Lower leg skin (tissue), 4 donors: ENCODE results near the gene HEMGN. TPM values are rescaled to one million over a fixed set of nuclear protein-coding genes. Genes with fewer than 3 reads are reported as not detected.

Source experiments
- DNase-seq, 2 donors: peaks; one replicate each; pipeline ENCODE4 v3.0.0-alpha.2; 2019; ENCODE audit warnings: low spot score in 2 of 2
- H3K4me3 ChIP-seq: fragments of 200-600 bp; sonication (generic); 2 replicates; pipeline ENCODE4 v1.5.1; 2017; ENCODE audit warnings: mild to moderate bottlenecking, low read depth; ENCODE audit not compliant: poor library complexity, severe bottlenecking
- POLR2A ChIP-seq, 2 donors: fragments of 450-650 bp; IDR thresholded peaks; one replicate each; pipeline ENCODE4 v1.6.1; 2016 to 2017; ENCODE audit warnings: antibody characterized with exemption in 2 of 2, mild to moderate bottlenecking in 1 of 2, moderate library complexity in 1 of 2
- WGBS, 2 donors: methylation state at CpG; one replicate each; pipeline ENCODE4 v1.1.5; 2018; 5-methylcytosine and 5-hydroxymethylcytosine counted together
- intact Hi-C: fragments of 100-400 bp; cut with DNase I; formaldehyde crosslinking; loops from one replicate; pipeline ENCODE4 v1.15.0; 2023; ENCODE audit warnings: low total_unique reads
- total RNA-seq, 4 donors: library from RNA; depleted of rRNA; stranded (reverse); fragments of >200 nt; gene quantifications; one replicate each; pipeline ENCODE4 v1.1.0, GENCODE V29; 2016
- TF ChIP-seq, protein P1 (sequence below), 3 donors: fragments of 450-650 bp; IDR thresholded peaks; one replicate each; pipeline ENCODE4 v1.5.1; 2016; ENCODE audit warnings: antibody characterized with exemption in 3 of 3, mild to moderate bottlenecking in 3 of 3, moderate library complexity in 2 of 3

HEMGN gene
- total RNA-seq, 4 donors from 2014 or later: 0.08 TPM; not detected in 3

DNA sequence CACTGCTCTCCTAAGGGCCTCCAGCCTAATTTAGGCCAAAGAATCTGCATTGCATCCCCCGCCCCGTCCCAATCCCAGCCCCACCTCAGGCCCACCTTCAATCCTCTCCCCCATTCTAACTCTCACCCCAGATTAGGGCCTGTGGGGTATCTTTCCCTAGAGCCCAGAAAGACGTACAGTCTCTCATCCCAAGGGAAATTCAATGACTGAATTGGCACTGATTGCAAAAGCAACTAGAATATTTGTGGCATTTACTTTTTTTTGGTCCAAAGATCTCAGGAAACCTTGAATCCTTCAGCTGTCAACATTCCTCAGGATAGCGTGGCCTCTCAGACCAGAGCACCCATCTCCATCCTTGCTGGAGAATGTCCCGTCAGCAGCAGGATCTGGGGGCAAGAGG is 46.2 kb downstream of the HEMGN start:
- no peak for TF ChIP-seq POLR2A (IDR thresholded peaks at IDR 0.05)
- TF ChIP-seq, protein P1, sequence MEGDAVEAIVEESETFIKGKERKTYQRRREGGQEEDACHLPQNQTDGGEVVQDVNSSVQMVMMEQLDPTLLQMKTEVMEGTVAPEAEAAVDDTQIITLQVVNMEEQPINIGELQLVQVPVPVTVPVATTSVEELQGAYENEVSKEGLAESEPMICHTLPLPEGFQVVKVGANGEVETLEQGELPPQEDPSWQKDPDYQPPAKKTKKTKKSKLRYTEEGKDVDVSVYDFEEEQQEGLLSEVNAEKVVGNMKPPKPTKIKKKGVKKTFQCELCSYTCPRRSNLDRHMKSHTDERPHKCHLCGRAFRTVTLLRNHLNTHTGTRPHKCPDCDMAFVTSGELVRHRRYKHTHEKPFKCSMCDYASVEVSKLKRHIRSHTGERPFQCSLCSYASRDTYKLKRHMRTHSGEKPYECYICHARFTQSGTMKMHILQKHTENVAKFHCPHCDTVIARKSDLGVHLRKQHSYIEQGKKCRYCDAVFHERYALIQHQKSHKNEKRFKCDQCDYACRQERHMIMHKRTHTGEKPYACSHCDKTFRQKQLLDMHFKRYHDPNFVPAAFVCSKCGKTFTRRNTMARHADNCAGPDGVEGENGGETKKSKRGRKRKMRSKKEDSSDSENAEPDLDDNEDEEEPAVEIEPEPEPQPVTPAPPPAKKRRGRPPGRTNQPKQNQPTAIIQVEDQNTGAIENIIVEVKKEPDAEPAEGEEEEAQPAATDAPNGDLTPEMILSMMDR (IDR thresholded peaks at IDR 0.05): no peak
- no peak for DNase-seq
- intact Hi-C loops: no loop called here
- 84 to 92% methylated on average over 5 of the region's 5 CpGs for WGBS, 2 donors
- H3K4me3 ChIP-seq: no peak overlapping the region

- H3K4me3 ChIP-seq: no peak overlapping the region
- no peak for DNase-seq
- intact Hi-C loops: no loop called here
- no peak for TF ChIP-seq POLR2A (IDR thresholded peaks at IDR 0.05)
- TF ChIP-seq, protein P1 (IDR thresholded peaks at IDR 0.05): no peak
- 63% methylated on average over 9 of the region's 9 CpGs for WGBS, 2 donors
These were observed 47.8 kb downstream of the HEMGN start for GRCh38 chr9:97889941-97890887.

DNA sequence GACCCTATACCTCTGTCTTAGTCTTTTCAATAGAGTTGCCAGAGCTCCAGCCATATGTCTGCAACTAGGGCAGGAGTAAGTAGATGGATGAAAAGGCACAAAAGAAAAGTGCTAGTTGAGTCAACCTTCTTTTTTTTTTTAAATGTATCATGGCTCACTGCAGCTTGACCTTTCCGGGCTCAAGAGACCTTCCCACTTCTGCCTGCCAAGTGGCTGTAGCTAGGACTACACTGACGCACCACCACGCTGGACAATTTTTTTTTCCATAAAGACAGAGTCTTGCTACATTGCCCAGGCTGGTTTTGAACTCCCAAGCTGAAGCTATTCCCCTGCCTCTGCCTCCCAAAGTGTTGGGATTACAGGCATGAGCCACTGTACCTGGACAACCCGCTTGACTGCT is 57.6 kb downstream of the HEMGN start:
- WGBS, 2 donors: 80 to 83% methylated on average over 4 of the region's 4 CpGs
- TF ChIP-seq, protein P1 (IDR thresholded peaks at IDR 0.05): no peak
- TF ChIP-seq POLR2A (IDR thresholded peaks at IDR 0.05): no peak
- no peak overlapping the region for H3K4me3 ChIP-seq
- DNase-seq: no peak
- intact Hi-C loops: no loop called here

Other genes with a start within 250 kb of the HEMGN start
- 10 to 100 TPM in 3 of 4 donors, 1 to 10 TPM in 1; 9.7 to 16.5 (median 14.1) TPM for gene XPA, start 240.8 kb downstream of the HEMGN start, total RNA-seq
- 1 to 10 TPM in 3 of 4 donors, under 1 TPM in 1; 0.27 to 2.9 (median 1.6) TPM for gene FOXE1, start 84.9 kb downstream of the HEMGN start, total RNA-seq
- gene TRMO, start 15.7 kb downstream of the HEMGN start, total RNA-seq: 10 to 100 TPM; 28.6 to 51.6 (median 38.7) TPM
- gene ANP32B, start 45.2 kb upstream of the HEMGN start, total RNA-seq: 10 to 100 TPM; 27.4 to 56.3 (median 39.0) TPM
- gene NANS, start 118.6 kb upstream of the HEMGN start, total RNA-seq: 10 to 100 TPM; 26.5 to 46.0 (median 40.5) TPM
- 10 to 100 TPM; 12.0 to 17.5 (median 16.3) TPM for gene TRIM14, start 181.1 kb upstream of the HEMGN start, total RNA-seq